GM18526 (cell line): Measurements from ENCODE around the gene TUBGCP4.

Source experiments
- POLR2A ChIP-seq: IDR thresholded peaks from 3 replicates; pipeline ENCODE4 v1.6.1; 2011; ENCODE audit not compliant: insufficient read length; ENCODE audit errors: extremely low read depth

The TUBGCP4 gene

DNA sequence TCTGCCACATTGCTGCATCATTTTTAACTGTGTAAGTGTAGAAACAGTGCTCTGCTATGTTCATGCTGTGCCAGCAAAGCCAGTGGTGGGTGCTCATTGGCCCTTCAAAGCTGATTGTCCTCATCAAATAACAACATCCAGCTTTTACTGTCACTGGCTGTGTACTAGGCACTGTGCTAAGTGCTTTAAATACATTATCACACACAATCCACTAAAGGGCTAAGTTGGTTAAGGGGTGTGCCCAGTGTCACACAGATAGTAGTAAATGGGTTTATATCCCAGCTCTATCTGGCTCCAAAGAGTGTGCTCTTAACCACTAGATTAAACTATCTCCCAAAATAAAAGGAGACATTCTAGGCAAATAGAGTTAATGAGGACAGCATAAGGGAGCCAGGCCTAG is 7.7 kb downstream of the TUBGCP4 start:
- no peak for TF ChIP-seq POLR2A

DNA sequence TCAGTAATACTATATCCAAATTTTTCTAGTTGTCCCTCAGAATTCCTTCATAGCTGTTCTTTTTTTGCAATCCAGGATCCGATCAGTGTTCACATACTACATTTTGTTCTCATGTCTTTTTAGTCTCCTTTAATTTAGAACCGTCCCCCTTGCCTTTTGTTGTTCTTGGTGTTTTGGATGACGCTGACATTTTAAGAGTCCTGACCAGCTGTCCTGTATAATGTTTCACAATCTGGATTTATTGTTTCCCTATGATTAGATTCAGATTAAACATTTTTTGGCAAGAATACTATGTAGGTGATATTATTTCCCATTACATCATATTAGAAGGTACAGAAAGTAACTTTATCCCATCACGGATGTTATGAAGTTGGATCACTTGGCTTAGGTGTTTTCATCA is 11.4 kb downstream of the TUBGCP4 start:
- TF ChIP-seq POLR2A, result no peak

DNA sequence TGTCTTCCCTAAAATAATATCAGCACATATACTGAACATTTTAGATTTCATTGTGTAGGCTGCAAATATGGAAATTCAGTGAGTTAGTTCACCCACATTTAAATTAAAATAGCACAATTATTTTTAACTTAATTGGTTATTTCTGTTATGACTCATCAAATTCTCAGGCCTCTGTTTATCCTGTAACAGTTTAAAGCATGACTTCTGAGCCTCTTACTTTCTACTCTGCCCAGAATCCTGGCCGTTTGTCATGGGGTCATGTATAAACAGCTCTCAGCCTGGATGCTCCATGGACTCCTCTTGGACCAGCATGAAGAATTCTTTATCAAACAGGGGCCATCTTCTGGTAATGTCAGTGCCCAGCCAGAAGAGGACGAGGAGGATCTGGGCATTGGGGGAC is 12.2 kb downstream of the TUBGCP4 start:
- no peak for TF ChIP-seq POLR2A

DNA sequence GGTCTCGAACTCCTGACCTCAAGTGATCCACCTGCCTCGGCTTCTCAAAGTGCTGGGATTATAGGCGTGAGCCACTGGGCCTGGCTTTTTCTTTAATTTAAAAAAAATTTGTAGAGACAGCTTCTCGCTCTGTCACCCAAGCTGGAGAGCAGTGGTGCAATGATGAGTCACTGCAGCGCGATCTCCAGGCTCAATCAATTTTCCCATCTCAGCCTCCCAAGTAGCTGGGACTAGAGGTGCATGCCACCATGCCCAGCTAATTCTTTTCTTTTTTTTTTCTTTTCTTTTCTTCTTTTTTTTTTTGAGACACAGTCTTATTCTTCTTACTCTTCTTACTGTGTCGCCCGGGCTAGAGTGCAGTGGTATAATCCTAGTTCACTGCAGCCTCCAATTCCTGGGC is 19.8 kb downstream of the TUBGCP4 start:
- TF ChIP-seq POLR2A, result no peak

DNA sequence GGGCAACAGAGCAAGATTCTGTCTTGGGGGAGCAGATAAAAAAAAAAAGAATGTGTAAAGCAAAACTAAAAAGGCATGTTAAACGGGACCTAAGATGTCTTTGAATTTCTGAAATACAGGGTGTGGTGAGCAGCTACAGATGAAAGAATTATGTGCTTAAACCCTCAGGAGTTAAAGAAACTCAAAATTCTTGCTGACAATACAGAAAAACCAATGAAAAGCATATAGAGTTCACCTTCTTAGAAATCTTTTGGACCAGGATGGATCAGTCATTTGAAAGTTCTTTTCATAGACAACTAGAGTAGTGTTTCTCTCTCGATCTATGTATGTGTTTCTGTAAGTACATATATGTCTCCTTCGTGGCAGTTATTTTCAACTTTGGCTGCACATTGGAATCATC is 31.4 kb downstream of the TUBGCP4 start:
- TF ChIP-seq POLR2A, result no peak

DNA sequence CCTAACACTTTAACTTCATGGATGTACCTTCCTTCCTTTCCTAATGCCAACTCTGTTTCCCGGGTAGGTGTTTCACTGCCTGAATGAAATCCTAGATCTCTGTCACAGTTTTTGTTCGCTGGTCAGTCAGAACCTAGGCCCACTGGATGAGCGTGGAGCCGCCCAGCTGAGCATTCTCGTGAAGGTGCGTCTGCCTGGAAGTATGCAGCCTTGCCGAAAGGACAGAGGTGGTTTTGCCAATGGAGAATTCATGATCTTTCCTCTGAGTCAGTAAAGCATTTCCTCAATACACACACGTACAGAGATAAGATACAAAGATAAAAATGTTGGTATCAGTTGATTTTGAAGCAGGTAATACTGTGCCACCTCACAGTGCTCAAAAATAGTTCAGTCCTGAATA is 32.7 kb downstream of the TUBGCP4 start:
- no peak for TF ChIP-seq POLR2A

DNA sequence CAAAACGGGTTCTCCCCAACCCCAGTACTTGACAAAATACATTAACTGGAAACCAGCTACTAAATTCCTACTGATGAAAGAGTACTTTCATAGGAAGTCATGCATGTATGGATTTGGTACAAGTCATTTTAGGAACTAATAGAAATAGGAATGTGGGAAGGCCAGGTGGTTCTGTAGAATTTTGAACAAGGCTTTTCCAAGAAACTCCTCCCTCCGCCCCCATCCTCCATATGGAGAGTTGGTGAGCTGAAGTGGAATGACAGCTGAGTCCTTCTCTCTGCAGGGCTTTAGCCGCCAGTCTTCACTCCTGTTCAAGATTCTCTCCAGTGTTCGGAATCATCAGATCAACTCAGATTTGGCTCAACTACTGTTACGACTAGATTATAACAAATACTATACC is 33.2 kb downstream of the TUBGCP4 start:
- no peak for TF ChIP-seq POLR2A

DNA sequence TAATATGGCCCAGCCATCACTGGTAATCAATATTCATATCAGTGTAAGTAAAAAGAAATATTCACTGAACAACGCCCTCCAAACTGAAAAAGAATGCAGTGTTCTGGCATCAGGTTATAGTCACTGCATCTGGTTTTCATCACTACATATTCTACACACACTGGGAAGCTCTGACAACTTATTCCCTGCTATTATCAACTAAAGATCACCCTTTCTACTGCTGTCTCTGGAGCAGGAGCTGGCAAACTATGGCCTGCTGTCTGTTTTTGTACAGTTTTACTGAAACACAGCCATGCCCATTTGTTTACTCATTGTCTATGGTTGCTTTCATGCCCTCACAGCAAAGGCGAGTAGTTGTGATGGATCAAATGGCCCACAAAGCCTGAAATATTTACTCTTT is 35.3 kb downstream of the TUBGCP4 start:
- no peak for TF ChIP-seq POLR2A

DNA sequence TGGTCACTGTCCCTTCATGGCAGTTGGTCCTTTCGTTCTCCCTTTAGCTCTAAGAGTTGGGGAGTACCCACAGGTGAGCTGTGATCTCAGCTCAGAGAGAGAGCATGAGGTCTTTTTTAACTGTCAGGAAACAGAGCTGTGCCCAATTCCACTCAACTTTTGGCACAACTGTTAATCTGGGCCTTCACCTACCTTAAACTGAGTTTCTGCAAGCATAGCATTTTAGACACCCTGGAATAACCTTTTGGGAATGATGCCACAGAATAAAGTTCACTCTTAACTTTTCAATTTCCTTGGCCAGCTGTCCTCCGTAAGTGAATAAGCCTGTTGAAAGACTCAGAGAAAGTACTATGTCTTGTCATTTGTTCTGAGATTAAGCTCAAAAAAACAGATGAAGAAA is 35.9 kb downstream of the TUBGCP4 start:
- TF ChIP-seq POLR2A, result no peak

DNA sequence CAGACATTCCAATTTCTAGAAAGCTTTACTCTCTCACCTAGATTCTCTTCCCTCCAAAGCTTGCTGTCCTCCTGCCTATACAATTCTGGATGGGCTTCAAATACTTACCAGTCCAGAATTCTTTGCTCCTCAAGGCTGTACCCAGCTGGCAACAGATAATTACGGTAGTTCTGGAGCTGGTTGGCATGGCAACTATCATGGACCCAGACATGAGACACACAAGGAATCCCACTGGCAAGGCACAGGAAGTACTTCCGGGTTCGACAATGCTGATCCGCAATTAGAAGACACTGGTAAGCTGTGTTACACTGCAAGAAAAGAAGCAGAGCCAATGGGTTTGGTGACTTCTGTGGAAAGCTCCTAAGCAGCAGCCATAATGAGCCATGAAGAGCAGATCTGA is 37.9 kb downstream of the TUBGCP4 start:
- TF ChIP-seq POLR2A, result no peak

DNA sequence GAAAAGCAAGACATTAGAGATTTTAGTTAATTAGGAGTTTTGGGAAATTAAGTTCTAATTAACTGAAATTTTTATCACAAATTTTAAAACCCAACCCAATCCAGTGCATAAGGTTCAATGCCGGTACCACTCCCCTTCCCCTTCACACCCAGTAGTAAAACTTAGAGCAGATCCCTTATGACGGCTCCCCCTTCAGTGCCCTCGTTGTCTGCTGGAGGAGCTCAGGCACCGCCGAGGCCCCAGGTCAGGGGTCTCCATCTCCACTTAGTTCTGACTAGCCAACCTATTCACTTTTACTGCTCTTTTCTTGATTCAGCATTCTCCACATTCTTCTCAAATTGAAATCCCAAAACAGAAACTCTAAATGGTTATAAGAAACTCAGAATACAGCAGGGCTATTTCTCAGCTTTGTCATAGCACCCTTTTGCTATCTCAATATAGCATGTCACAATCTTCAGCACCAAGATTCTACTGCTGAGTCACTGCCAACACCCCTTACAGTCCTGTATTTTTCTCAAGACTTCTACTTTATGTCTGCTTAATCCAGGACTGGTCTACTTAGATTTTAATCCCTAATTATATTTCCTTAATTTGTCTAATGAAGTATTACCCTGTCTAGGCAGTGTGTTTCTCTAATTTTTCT is 39.8 kb downstream of the TUBGCP4 start:
- TF ChIP-seq POLR2A, result no peak

DNA sequence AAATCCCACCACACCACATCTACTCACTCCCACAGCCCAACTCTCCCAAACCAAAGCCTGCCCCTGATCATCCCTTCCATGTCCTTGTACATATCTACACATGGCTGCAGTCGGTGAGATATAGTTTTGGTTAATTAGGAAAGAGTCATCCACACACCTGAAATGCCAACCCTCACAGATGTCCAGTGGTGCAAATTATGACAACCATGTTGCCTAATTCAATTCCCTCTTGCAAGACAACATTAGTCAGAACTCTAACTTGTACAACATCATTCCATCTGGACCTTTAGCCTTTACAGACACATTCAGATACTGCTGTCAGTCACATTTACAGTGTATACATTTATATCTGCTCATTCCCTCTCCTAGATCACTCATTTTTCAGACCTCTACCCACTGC is 41.2 kb downstream of the TUBGCP4 start:
- no peak for TF ChIP-seq POLR2A

DNA sequence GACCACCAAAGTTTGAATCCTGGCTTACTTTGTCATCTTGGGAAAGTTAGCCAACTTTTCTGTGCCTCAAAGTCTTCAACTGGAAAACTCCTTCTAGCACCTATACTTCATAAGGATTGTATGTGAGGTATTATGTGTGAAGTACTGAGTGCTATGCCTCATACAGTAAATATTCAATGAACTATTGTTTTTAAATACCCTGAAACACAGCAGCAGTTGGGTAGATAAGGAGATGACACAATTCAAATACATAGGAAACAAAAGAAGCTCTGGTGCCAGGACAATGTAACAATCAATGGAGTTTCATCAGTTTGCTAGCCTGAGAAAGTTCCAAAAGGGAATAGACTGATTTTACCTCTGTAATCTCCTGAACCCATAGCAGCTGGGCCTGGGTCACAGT is 43.3 kb downstream of the TUBGCP4 start:
- no peak for TF ChIP-seq POLR2A

DNA sequence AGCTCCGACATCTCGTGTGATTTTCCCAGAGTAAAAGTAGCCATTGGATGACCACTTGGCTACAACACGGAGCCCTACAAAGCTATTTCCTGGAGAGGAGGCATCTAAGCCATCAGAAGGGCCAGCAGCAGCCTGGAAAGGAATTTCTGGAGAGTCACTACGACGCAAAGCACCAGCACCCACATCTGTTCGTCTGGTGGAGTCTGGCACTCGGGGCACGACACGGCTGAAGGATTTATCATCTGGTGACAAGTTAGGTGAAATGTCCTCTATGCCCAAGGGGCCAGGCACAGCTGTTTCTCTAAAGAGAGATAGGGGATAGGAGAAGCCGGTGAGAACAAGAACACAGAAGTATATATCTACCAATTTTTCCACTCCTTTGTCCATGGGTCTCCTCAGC is 49.5 kb downstream of the TUBGCP4 start:
- TF ChIP-seq POLR2A, result no peak

DNA sequence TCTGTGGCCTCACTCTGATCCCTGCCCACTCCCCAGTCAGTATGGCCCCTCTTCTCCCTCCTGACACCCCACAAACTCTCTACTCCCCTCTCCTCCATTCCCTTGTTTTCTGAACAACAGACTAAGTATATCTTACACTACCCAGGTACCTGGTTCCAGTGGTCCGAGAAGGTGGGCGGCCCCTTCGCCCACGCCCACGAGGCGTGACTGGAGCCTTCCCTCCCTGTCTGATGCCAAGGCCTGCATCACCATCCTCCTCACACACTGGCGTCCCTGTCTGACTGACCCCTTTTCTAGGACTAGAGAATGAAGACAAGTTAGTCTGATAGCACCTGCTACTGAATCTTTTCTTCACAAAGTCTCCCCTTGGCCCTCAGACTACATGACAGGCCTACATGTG is 50.0 kb downstream of the TUBGCP4 start:
- no peak for TF ChIP-seq POLR2A

DNA sequence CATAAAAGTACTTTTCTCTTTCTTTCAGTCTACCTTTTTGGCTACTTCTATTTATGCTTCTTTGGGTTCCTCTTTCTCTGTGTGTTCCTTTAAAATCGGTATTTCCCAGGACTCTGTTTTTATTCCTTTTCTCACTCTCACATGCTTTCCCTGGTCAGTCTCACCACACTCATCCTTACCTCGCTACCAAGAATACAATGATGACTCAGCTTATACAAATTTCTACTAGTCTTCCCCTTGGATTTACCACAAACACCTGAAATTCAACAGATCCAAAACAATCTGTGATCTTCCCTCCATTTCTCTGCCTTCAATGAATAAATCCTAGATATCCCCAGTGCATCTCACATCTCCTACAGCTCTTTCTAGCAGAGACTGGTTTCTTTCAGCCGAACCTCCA is 52.9 kb downstream of the TUBGCP4 start:
- no peak for TF ChIP-seq POLR2A

DNA sequence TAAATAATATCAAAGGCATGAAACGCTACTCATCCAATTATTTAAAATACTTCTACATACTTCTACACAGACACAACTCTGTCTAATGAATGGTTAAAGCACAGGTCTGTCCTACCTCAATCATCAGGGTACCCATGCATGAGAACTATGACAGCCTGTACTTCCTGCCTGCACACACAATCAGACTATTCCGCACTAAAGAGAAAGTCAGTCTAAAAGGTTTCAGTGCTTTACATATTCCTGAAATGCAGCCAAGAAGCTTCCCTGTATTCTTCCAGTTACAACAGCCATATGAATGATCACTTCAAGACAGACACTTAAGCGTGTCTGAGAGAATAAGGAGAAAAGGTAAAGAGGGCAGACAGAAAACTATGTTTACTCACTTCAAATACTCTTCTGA is 58.8 kb downstream of the TUBGCP4 start:
- no peak for TF ChIP-seq POLR2A

DNA sequence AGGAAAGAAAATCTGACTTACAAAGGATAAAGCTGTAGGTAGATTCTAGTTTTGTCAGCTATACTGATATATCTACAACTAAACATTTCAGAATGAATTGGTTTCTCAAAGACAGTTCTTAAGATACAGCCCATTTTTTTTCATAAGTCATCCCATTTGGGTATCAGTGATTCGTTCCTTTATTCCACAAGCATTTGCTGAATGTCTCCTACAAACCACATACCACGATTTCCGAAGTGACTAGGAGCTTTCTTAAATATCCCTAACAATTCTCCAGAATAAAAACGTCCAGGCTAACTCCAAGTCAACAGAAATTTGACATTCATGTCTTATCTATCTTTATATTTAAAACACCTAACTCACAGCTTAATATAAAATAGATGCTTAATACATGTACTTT is 62.3 kb downstream of the TUBGCP4 start:
- no peak for TF ChIP-seq POLR2A

DNA sequence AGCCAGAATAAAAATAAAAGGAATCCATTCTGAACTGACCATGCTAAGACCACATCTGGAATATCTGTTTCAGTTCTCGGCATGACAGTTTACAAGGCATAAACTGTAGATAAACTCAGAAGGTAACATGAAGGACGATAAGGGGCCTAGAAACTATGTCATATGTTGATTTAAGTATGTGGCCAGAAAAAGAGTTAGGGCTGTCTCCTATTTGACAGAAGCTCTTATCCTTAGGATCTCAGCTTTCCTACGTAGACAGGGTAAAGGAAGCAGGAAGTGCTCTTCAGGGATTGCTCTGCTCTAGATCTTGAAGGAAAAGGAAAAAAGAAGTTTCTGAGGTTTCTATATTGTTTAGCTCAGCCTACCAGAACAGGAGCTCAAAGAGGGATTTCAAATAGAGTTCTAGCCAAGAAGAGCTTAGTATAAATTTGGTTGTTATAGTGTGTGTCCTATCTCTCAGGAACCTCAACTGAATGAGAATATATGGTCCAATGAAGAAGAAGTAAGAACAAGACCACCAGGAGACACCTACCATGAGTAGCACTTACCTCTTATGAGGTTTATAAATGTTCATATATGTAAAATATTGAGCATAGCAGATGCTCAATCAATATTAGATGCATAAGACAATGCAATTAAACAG is 62.9 kb downstream of the TUBGCP4 start:
- TF ChIP-seq POLR2A, result no peak
